ENCODE measurements around the gene ESPNL. TPM values are rescaled to one million over a fixed set of nuclear protein-coding genes. Genes with fewer than 3 reads are reported as not detected.

Gene ESPNL
- total RNA-seq, 1 experiment from 2014 or later = 1.1 TPM

DNA sequence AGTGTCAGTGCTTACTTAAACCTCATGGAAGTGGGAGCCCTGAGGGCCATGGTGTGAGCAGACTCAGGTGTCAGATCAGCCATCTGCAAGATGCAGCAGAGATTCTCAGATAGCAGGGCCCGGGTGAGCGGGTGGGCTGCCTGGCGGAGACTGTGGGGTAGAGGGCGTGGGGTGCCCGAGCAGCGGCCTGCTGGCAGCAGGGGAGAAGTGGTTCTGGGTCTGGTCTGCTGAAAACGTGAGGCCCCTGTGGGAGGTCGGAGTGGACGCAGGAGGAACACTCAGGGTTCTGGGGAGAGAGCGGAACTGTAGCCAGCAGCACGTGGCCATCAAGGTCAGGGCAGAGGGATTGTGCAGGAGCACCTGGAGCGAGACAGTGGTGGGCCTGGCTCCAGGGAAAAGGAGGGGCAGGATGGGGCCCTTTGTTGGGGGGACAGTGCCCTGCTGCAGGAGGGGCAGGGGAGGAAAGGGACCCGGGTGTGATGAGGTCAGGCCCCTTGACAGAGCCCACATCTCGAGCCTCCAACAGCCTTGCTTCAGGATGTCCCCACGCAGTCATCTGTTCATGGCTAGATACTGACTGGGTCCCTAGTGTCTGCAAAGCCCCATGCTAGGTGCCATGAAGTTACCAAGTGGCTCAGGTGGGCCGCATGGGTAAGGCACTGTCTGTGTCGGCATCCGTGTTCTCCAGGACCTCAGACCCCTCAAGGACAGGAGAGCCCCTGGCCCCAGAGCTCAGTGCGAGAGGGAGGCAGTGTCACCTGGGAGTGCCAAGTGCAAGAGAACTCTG, 2.7 kb upstream of the ESPNL start:
- Mint-ChIP-seq H3K27me3 (ENCODE audit: low read depth) (no peaks in the 10 kb centered on the region), H3K27ac (peak overlapping the region; percentile 53; the same call in 1 of the 2 replicates), H3K36me3 (peaks cover 8% of the 10 kb centered on the region), H3K9me3 (no peaks in the 10 kb centered on the region), H3K4me1 (peaks cover 47% of the 10 kb centered on the region), H3K4me3 (no peak overlapping the region)
- TF ChIP-seq NR2C2 (CRISPR knock-in tag; IDR thresholded peaks at IDR 0.05) (no peak), SP1 (CRISPR knock-in tag; conservative IDR thresholded peaks at IDR 0.05) (no peak), ZNF232 (CRISPR knock-in tag; IDR thresholded peaks at IDR 0.05) (no peak), GRHL2 (CRISPR knock-in tag; IDR thresholded peaks at IDR 0.05; ENCODE audit: insufficient replicate concordance, severe bottlenecking) (no peak), ETV6 (CRISPR knock-in tag; IDR thresholded peaks at IDR 0.05) (no peak), E2F4 (CRISPR knock-in tag; IDR thresholded peaks at IDR 0.05; ENCODE audit: borderline replicate concordance, low read depth) (no peak)
- TF ChIP-seq, protein P1, sequence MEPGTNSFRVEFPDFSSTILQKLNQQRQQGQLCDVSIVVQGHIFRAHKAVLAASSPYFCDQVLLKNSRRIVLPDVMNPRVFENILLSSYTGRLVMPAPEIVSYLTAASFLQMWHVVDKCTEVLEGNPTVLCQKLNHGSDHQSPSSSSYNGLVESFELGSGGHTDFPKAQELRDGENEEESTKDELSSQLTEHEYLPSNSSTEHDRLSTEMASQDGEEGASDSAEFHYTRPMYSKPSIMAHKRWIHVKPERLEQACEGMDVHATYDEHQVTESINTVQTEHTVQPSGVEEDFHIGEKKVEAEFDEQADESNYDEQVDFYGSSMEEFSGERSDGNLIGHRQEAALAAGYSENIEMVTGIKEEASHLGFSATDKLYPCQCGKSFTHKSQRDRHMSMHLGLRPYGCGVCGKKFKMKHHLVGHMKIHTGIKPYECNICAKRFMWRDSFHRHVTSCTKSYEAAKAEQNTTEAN (CRISPR knock-in tag; IDR thresholded peaks at IDR 0.05) = no peak
- DNase-seq (ENCODE audit: low spot score) (no peak), ATAC-seq (no peak)
- POLR2A ChIA-PET = interaction anchor here (2.2 kb wide), 1 partner anchor 11 kb away, joined by 8 read pairs; no protein-coding TSS in a partner anchor
- CTCF ChIA-PET = interaction anchor here (0.8 to 2.0 kb wide), 6 partner anchors 9 to 174 kb away, joined by 3 to 12 read pairs (median 4); no protein-coding TSS in a partner anchor

- Mint-ChIP-seq H3K27me3 (ENCODE audit: low read depth) (no peaks in the 10 kb centered on the region), H3K4me1 (peaks cover 43% of the 10 kb centered on the region), H3K27ac (peak overlapping the region; percentile 63; the same call in 1 of the 2 replicates), H3K4me3 (no peak overlapping the region), H3K36me3 (peaks cover 8% of the 10 kb centered on the region), H3K9me3 (no peaks in the 10 kb centered on the region)
- ChIA-PET POLR2A (interaction anchor here (1.0 to 2.2 kb wide), 3 partner anchors 10 to 41 kb away, joined by 3 to 8 read pairs (median 3); no protein-coding TSS in a partner anchor), CTCF (interaction anchor here (0.6 to 2.0 kb wide), 8 partner anchors 8 to 240 kb away, joined by 3 to 12 read pairs (median 4); no protein-coding TSS in a partner anchor)
- peak; percentile 79 for ATAC-seq
- TF ChIP-seq ZNF396 (CRISPR knock-in tag; IDR thresholded peaks at IDR 0.05; ENCODE audit: borderline replicate concordance) = no peak
- peak; percentile 42; the same call in 1 of the 2 replicates for TF ChIP-seq USF1 (CRISPR knock-in tag; IDR thresholded peaks at IDR 0.05)
- TF ChIP-seq, protein P2, sequence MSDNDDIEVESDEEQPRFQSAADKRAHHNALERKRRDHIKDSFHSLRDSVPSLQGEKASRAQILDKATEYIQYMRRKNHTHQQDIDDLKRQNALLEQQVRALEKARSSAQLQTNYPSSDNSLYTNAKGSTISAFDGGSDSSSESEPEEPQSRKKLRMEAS (CRISPR knock-in tag; IDR thresholded peaks at IDR 0.05) = peak; percentile 39; the same call in 1 of the 2 replicates
- no peak for TF ChIP-seq ATF1 (CRISPR knock-in tag; IDR thresholded peaks at IDR 0.05)
- TF ChIP-seq CREB1 (CRISPR knock-in tag; IDR thresholded peaks at IDR 0.05) = peak; percentile 25; the same call in 1 of the 2 replicates
- TF ChIP-seq TCF7 (CRISPR knock-in tag; IDR thresholded peaks at IDR 0.05; ENCODE audit: low read depth) = peak; percentile 34; the same call in 1 of the 2 replicates
- TF ChIP-seq SP1 (CRISPR knock-in tag; conservative IDR thresholded peaks at IDR 0.05) = peak; percentile 93
- 0 out of 2 replicates have a peak, but pooled peaks have one; percentile 33 for TF ChIP-seq CBFB (CRISPR knock-in tag; IDR thresholded peaks at IDR 0.05; ENCODE audit: low read depth)
- TF ChIP-seq, protein P3, sequence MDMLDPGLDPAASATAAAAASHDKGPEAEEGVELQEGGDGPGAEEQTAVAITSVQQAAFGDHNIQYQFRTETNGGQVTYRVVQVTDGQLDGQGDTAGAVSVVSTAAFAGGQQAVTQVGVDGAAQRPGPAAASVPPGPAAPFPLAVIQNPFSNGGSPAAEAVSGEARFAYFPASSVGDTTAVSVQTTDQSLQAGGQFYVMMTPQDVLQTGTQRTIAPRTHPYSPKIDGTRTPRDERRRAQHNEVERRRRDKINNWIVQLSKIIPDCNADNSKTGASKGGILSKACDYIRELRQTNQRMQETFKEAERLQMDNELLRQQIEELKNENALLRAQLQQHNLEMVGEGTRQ (CRISPR knock-in tag; IDR thresholded peaks at IDR 0.05) = peak; percentile 60
- TF ChIP-seq JUN (CRISPR knock-in tag; IDR thresholded peaks at IDR 0.05) = no peak
- DNase-seq (ENCODE audit: low spot score) = peak; percentile 81
These were observed 1.9 kb upstream of the ESPNL start for GRCh38 chr2:238097988-238098871.

All from WTC11 (cell line).